Measurements from ENCODE around the gene CIRBP. TPM values are rescaled to one million over a fixed set of nuclear protein-coding genes. Genes with fewer than 3 reads are reported as not detected.
A peak's percentile ranks its signal among the peaks of the same experiment; 100 is the strongest.

Gene CIRBP
- total and polyA plus RNA-seq, 9 of the 15 experiments (the other 6 are each of a cell fraction or from before 2014, with no cell fraction given), result 20.5 to 327 (median 176) TPM

GRCh38 chr19:1233115-1233667 is 35.9 kb upstream of the CIRBP start:
- DNase-seq (ENCODE audit: extremely low read depth in 1 of 4, low spot score in 3 of 4) (no peak), FAIRE-seq (no peak), ATAC-seq (no peak)
- CTCF ChIA-PET (ENCODE audit: low intra/inter-chr PET ratio), result no interaction called here
- in situ Hi-C loops (cut with MboI), result loop anchor here (25.0 kb wide), 1 partner anchor 471 kb away; the partner anchor contains the start of gene MISP
- peaks cover 41% of the 10 kb centered on the region; the same call in 1 of the 3 replicates for H3K36me3 ChIP-seq (ENCODE audit: control insufficient read depth, insufficient read depth, low read length)
- no peak for TF ChIP-seq SNRNP70 (optimal IDR thresholded peaks at IDR 0.05; ENCODE audit: low read depth, low read length)
- TF ChIP-seq HMBOX1 (IDR thresholded peaks at IDR 0.05), result no peak
- no peak for TF ChIP-seq HLTF (IDR thresholded peaks at IDR 0.05)
- no peak for TF ChIP-seq MEF2D (tag; conservative IDR thresholded peaks at IDR 0.05; ENCODE audit: low read depth)
- TF ChIP-seq ELF2 (CRISPR knock-in tag; IDR thresholded peaks at IDR 0.05), result no peak
- TF ChIP-seq RBFOX2 (IDR thresholded peaks at IDR 0.05; ENCODE audit: low read depth, low read length), result peak; percentile 24; the same call in 1 of the 2 replicates
- TF ChIP-seq ZNF583 (CRISPR knock-in tag; IDR thresholded peaks at IDR 0.05), result no peak
- TF ChIP-seq FOXJ2 (tag; IDR thresholded peaks at IDR 0.05), result no peak
- TF ChIP-seq, protein P1, sequence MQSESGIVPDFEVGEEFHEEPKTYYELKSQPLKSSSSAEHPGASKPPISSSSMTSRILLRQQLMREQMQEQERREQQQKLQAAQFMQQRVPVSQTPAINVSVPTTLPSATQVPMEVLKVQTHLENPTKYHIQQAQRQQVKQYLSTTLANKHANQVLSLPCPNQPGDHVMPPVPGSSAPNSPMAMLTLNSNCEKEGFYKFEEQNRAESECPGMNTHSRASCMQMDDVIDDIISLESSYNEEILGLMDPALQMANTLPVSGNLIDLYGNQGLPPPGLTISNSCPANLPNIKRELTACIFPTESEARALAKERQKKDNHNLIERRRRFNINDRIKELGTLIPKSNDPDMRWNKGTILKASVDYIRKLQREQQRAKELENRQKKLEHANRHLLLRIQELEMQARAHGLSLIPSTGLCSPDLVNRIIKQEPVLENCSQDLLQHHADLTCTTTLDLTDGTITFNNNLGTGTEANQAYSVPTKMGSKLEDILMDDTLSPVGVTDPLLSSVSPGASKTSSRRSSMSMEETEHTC (IDR thresholded peaks at IDR 0.05), result no peak
- no peak for TF ChIP-seq ZNF551 (CRISPR knock-in tag; IDR thresholded peaks at IDR 0.05)
- no peak for TF ChIP-seq MCM2 (IDR thresholded peaks at IDR 0.05; ENCODE audit: low read depth)
- TF ChIP-seq, protein P2, sequence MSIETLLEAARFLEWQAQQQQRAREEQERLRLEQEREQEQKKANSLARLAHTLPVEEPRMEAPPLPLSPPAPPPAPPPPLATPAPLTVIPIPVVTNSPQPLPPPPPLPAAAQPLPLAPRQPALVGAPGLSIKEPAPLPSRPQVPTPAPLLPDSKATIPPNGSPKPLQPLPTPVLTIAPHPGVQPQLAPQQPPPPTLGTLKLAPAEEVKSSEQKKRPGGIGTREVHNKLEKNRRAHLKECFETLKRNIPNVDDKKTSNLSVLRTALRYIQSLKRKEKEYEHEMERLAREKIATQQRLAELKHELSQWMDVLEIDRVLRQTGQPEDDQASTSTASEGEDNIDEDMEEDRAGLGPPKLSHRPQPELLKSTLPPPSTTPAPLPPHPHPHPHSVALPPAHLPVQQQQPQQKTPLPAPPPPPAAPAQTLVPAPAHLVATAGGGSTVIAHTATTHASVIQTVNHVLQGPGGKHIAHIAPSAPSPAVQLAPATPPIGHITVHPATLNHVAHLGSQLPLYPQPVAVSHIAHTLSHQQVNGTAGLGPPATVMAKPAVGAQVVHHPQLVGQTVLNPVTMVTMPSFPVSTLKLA (conservative IDR thresholded peaks at IDR 0.05), result no peak
- TF ChIP-seq IRF2 (CRISPR knock-in tag; IDR thresholded peaks at IDR 0.05), result no peak
- no peak for TF ChIP-seq ZNF695 (CRISPR knock-in tag; IDR thresholded peaks at IDR 0.05)
- TF ChIP-seq POLR2G (IDR thresholded peaks at IDR 0.05; ENCODE audit: low read depth, low read length), result peak; percentile 36; the same call in 1 of the 2 replicates
- TF ChIP-seq ILK (tag; IDR thresholded peaks at IDR 0.05; ENCODE audit: borderline replicate concordance, low read depth), result no peak
- no peak for TF ChIP-seq L3MBTL2 (IDR thresholded peaks at IDR 0.05)
- H3K27me3 ChIP-seq (ENCODE audit: control insufficient read depth in 2 of 2, insufficient read depth in 2 of 2, low read length in 2 of 2), result no peaks in the 10 kb centered on the region
- intact Hi-C loops (cut with micrococcal nuclease), result no loop called here
- H3K4me3 ChIP-seq, result no peak overlapping the region
- no TSS peak for BruUV-seq (replicated peaks)
- POLR2A ChIA-PET, result interaction anchor here (0.7 to 1.5 kb wide), 2 partner anchors 16 to 36 kb away, joined by 3 to 7 read pairs; partner anchors contain the start of gene CIRBP
- no peaks in the 10 kb centered on the region for H3K9me1 ChIP-seq (ENCODE audit: control insufficient read depth, insufficient read depth, low read length)
- no peak overlapping the region for H2AFZ ChIP-seq (ENCODE audit: low read depth, low read length)
- no peaks in the 10 kb centered on the region for H3K9me3 ChIP-seq (replicated peaks; ENCODE audit: control insufficient read depth, insufficient read depth, low read depth, low read length)
- no peaks in the 10 kb centered on the region for H4K20me1 ChIP-seq (replicated peaks; ENCODE audit: control insufficient read depth, insufficient read depth, low read length)
- 97% methylated on average over 21 of the region's 24 CpGs for WGBS (ENCODE audit: insufficient coverage, low coverage, missing lambda C conversion rate)
- peak overlapping the region in 1 of 2 experiments; percentile 45; a peak in 2 of 4 replicates for H3K9ac ChIP-seq (ENCODE audit: insufficient read depth in 1 of 2, low read depth in 2 of 2, low read length in 2 of 2)
- peaks cover 7% of the 10 kb centered on the region; the same call in 1 of the 3 replicates for H3K79me2 ChIP-seq (ENCODE audit: control insufficient read depth, insufficient read depth, low read length)
- peaks cover 3 to 80% of the 10 kb centered on the region in 2 experiments; a peak in 4 of 5 replicates for H3K4me1 ChIP-seq (replicated peaks in 1 of 2; ENCODE audit: control insufficient read depth in 2 of 2, insufficient read depth in 2 of 2, low read length in 2 of 2)
- H3K27ac ChIP-seq (ENCODE audit: extremely low read depth, low read depth, low read length), result no peak overlapping the region
- no peak overlapping the region for H3K4me2 ChIP-seq (ENCODE audit: insufficient read depth, low read length)

Data from K562 (cell line).